K562 (cell line): Measurements from ENCODE around the gene MYO16. TPM values are rescaled to one million over a fixed set of nuclear protein-coding genes. Genes with fewer than 3 reads are reported as not detected.
A peak's percentile ranks its signal among the peaks of the same experiment; 100 is the strongest.

Experiments
- ATAC-seq: fragments of 200-7000 bp; cut with Tn5 transposase; 3 replicates; pipeline ENCODE4 v1.9.1; 2020; ENCODE audit warnings: moderate library complexity
- Bru-seq: library from RNA; stranded (reverse); fragments of 400-500 nt; gene quantifications from one replicate; lab custom pipeline; 2021; lab: Mats Ljungman, UMichigan
- BruChase-seq, 2 experiments: library from RNA; stranded (reverse); fragments of 400-500 nt; gene quantifications; one replicate each; lab custom pipeline; 2021; lab: Mats Ljungman, UMichigan
- BruUV-seq: library from RNA; stranded (reverse); fragments of 400-500 nt; replicated peaks from 2 replicates; lab custom pipeline; 2021; lab: Mats Ljungman, UMichigan
- CTCF ChIA-PET: fragments of 300-600 bp; formaldehyde crosslinking; extraction: SDS; loops from one replicate; lab custom pipeline; 2021; ENCODE audit warnings: low intra/inter-chr PET ratio; lab: Yijun Ruan, JAX
- POLR2A ChIA-PET: fragments of 300-600, 350-650 bp; sonication (Branson Sonifier 250); formaldehyde crosslinking; extraction: SDS; loops from one replicate; lab custom pipeline; 2021; ENCODE audit warnings: antibody characterized with exemption, inconsistent platforms; lab: Yijun Ruan, JAX
- DNase-seq, 4 experiments: peaks; one replicate each; pipeline versions ENCODE4 v3.0.0 to v3.0.0-alpha.2; 2011 to 2018; ENCODE audit warnings: low spot score in 3 of 4, mixed read lengths in 3 of 4; ENCODE audit errors: extremely low read depth in 1 of 4
- FAIRE-seq: peaks from 2 replicates; lab custom pipeline; 2011; peaks lifted over from hg19 to GRCh38; lab: Jason Lieb, UNC
- H2AFZ ChIP-seq: 2 replicates; pipeline ENCODE4 v1.6.0; 2011; ENCODE audit warnings: low read depth, low read length, control low read depth, inconsistent platforms
- H3K27ac ChIP-seq: fragments of 200-600 bp; 3 replicates; pipeline ENCODE4 v1.8.0; 2011; ENCODE audit warnings: low read depth, mild to moderate bottlenecking, control low read depth, inconsistent platforms, low read length, moderate library complexity, mixed read lengths; ENCODE audit errors: extremely low read depth
- H3K27me3 ChIP-seq, 2 experiments: fragments of 300-600 bp in 1 of 2; 2 replicates in 1 of 2; 3 replicates in 1 of 2; pipeline versions ENCODE4 v1.6.0 to v1.8.0; 2011; ENCODE audit warnings: inconsistent platforms in 2 of 2, low read length in 2 of 2, mild to moderate bottlenecking in 1 of 2, mixed read lengths in 1 of 2, moderate library complexity in 1 of 2; ENCODE audit not compliant: control insufficient read depth in 2 of 2, insufficient read depth in 2 of 2
- H3K36me3 ChIP-seq: fragments of 300-600 bp; 3 replicates; pipeline ENCODE4 v1.8.0; 2011; ENCODE audit warnings: mild to moderate bottlenecking, low read length, inconsistent platforms; ENCODE audit not compliant: control insufficient read depth, insufficient read depth
- H3K4me1 ChIP-seq, 2 experiments: fragments of 200-600 bp in 1 of 2; replicated peaks in 1 of 2; 2 replicates in 1 of 2; 3 replicates in 1 of 2; pipeline versions ENCODE4 v1.5.1 to v1.8.0; 2011; ENCODE audit warnings: inconsistent platforms in 2 of 2, low read length in 2 of 2, mild to moderate bottlenecking in 1 of 2, mixed read lengths in 1 of 2, moderate library complexity in 1 of 2; ENCODE audit not compliant: control insufficient read depth in 2 of 2, insufficient read depth in 2 of 2
- H3K4me2 ChIP-seq: 2 replicates; pipeline ENCODE4 v1.6.1; 2011; ENCODE audit warnings: low read length, control low read depth, inconsistent platforms, mixed read lengths; ENCODE audit not compliant: insufficient read depth
- H3K4me3 ChIP-seq: fragments of 200-600 bp; sonication (generic), shearing (Covaris generic); 2 replicates; pipeline ENCODE4 v1.5.1; 2016; ENCODE audit warnings: control low read depth, inconsistent platforms
- H3K79me2 ChIP-seq: fragments of 200-600 bp; 3 replicates; pipeline ENCODE4 v1.8.0; 2011; ENCODE audit warnings: low read length, inconsistent platforms; ENCODE audit not compliant: control insufficient read depth, insufficient read depth
- H3K9ac ChIP-seq, 2 experiments: 2 replicates each; pipeline versions ENCODE4 v1.6.0 to v1.6.1; 2011; ENCODE audit warnings: low read depth in 2 of 2, low read length in 2 of 2, control low read depth in 1 of 2, inconsistent platforms in 1 of 2, mild to moderate bottlenecking in 1 of 2, mixed read lengths in 1 of 2; ENCODE audit not compliant: insufficient read depth in 1 of 2
- H3K9me1 ChIP-seq: one replicate; pipeline ENCODE4 v1.6.0; 2011; ENCODE audit warnings: inconsistent platforms, mild to moderate bottlenecking, low read length, moderate library complexity; ENCODE audit not compliant: control insufficient read depth, insufficient read depth
- H3K9me3 ChIP-seq: replicated peaks from 2 replicates; pipeline ENCODE4 v1.5.1; 2011; ENCODE audit warnings: low read depth, low read length, inconsistent platforms; ENCODE audit not compliant: control insufficient read depth, insufficient read depth
- H4K20me1 ChIP-seq: replicated peaks from 2 replicates; pipeline ENCODE4 v1.6.1; 2011; ENCODE audit warnings: low read length, inconsistent platforms, mixed read lengths; ENCODE audit not compliant: control insufficient read depth, insufficient read depth
- ASH1L ChIP-seq: fragments of 450-650 bp; IDR thresholded peaks from 2 replicates; pipeline ENCODE4 v1.6.1; 2018; ENCODE audit warnings: borderline replicate concordance, mild to moderate bottlenecking, low read depth; ENCODE audit not compliant: partially characterized antibody
- L3MBTL2 ChIP-seq: fragments of 450-650 bp; IDR thresholded peaks from 2 replicates; pipeline ENCODE4 v1.6.1; 2016; ENCODE audit warnings: mild to moderate bottlenecking, moderate library complexity
- MED1 ChIP-seq: sonication (generic); formaldehyde crosslinking; IDR thresholded peaks from 2 replicates; pipeline ENCODE4 v1.8.1; 2023; ENCODE audit warnings: missing genetic modification reagents, borderline replicate concordance
- STAT5A ChIP-seq: IDR thresholded peaks from 2 replicates; pipeline ENCODE4 v1.6.1; 2012; ENCODE audit warnings: low read length, inconsistent platforms, borderline replicate concordance
- ZNF354B ChIP-seq: fragments of 250-450 bp; sonication (Bioruptor Pico); IDR thresholded peaks from 2 replicates; pipeline ENCODE4 v1.4.0; 2020
- WGBS: fragments of 100-300 bp; shearing (Covaris generic); methylation state at CpG from one replicate; pipeline ENCODE4 v1.1.6; 2016; ENCODE audit warnings: low coverage, mixed read lengths; ENCODE audit not compliant: insufficient coverage; ENCODE audit errors: missing lambda C conversion rate; 5-methylcytosine and 5-hydroxymethylcytosine counted together
- in situ Hi-C: fragments of 300-500 bp; cut with MboI; formaldehyde crosslinking; loops from 4 replicates; pipeline ENCODE4 v1.15.0; 2018; ENCODE audit warnings: inconsistent platforms, mixed read lengths
- intact Hi-C: fragments of 100-400 bp; cut with micrococcal nuclease; formaldehyde crosslinking; loops from 2 replicates; pipeline ENCODE4 v1.14.2; 2022
- long read RNA-seq, 3 experiments: library from polyadenylated mRNA in 2 of 3; library from RNA in 1 of 3; unstranded in 2 of 3; stranded (forward) in 1 of 3; transcript quantifications; one replicate each; pipeline ENCODE4 v2.0.0, GENCODE V29; 2019 to 2022
- polyA minus RNA-seq, 3 experiments: library from RNA; depleted of rRNA, polyadenylated mRNA; stranded (reverse); fragments of >200 nt; gene quantifications; 2 replicates each; pipeline ENCODE4 v1.2.3, GENCODE V29; 2011
- polyA plus RNA-seq, 8 experiments: library from polyadenylated mRNA; depleted of rRNA in 4 of 8; stranded (reverse) in 5 of 8; unstranded in 3 of 8; fragments of >200 nt; fragmentation: Nextera tagmentation in 2 of 8; fragmentation: Illumina TruSeq in 1 of 8; extraction: Ambion mirVana in 2 of 8; extraction: Trizol in 1 of 8; gene quantifications; 2 replicates each; pipeline versions ENCODE4 v1.2.1 to v1.2.3, GENCODE V29; 2011 to 2014; ENCODE audit warnings: inconsistent platforms in 1 of 8, missing spikeins in 1 of 8
- total RNA-seq, 7 experiments: library from RNA; depleted of rRNA in 6 of 7; stranded (reverse); fragments of >200 nt in 6 of 7; fragmentation: Illumina TruSeq in 2 of 7; extraction: Trizol in 2 of 7; gene quantifications; 2 replicates each; pipeline versions ENCODE4 v1.2.1 to v1.2.3, GENCODE V29; 2011 to 2021; ENCODE audit warnings: low replicate concordance in 1 of 7
- TF ChIP-seq, protein P1 (sequence below): fragments of 250-450 bp; sonication (Bioruptor Pico); IDR thresholded peaks from 2 replicates; pipeline ENCODE4 v1.5.0; 2021
- TF ChIP-seq, protein P2 (sequence below): fragments of 450-650 bp; IDR thresholded peaks from 2 replicates; pipeline ENCODE4 v1.6.1; 2016
- TF ChIP-seq, protein P3 (sequence below), 2 experiments: IDR thresholded peaks; 2 replicates each; pipeline ENCODE4 v1.6.1; 2011; ENCODE audit warnings: borderline replicate concordance in 1 of 2, control low read depth in 1 of 2, low read depth in 1 of 2, low read length in 1 of 2, mild to moderate bottlenecking in 1 of 2, mixed read lengths in 1 of 2, moderate library complexity in 1 of 2; ENCODE audit not compliant: insufficient read depth in 1 of 2, insufficient read length in 1 of 2, poor library complexity in 1 of 2, severe bottlenecking in 1 of 2; ENCODE audit errors: extremely low read depth in 1 of 2
- TF ChIP-seq, protein P4 (sequence below): fragments of 200-800 bp; sonication (Bioruptor generic); IDR thresholded peaks from 2 replicates; pipeline ENCODE4 v1.6.1; 2017; ENCODE audit warnings: missing genetic modification characterization, missing compliant biosample characterization

Gene MYO16
- 15.2 and 16.8 TPM in 2 replicates for total RNA-seq (2011; cell fraction: chromatin; rRNA removed; ENCODE audit: low replicate concordance)
- total RNA-seq (2011; cell fraction: nucleolus; rRNA removed): 7.8 and 9.7 TPM in 2 replicates
- 8.2 and 9.5 TPM in 2 replicates for total RNA-seq (2011; cell fraction: nucleoplasm; rRNA removed)
- total RNA-seq (2014; rRNA removed) (14.1 and 16.3 TPM in 2 replicates), total RNA-seq (2014; rRNA removed; fragmentation: Illumina TruSeq; extraction: Trizol) (11.6 and 15.4 TPM in 2 replicates), total RNA-seq (2015; rRNA removed; fragmentation: Illumina TruSeq; extraction: Trizol) (42.9 and 45.7 TPM in 2 replicates), total RNA-seq (2021) (11.1 and 12.1 TPM in 2 replicates), polyA plus RNA-seq (2011; rRNA removed) (4.3 and 4.9 TPM in 2 replicates), polyA plus RNA-seq (2014; fragmentation: Illumina TruSeq; extraction: Trizol) (16.5 and 18.2 TPM in 2 replicates), polyA plus RNA-seq (2014; fragmentation: Nextera tagmentation; extraction: Ambion mirVana) (1 to 10 TPM; 6.1 to 9.4 TPM), polyA plus RNA-seq (2014; rRNA removed) (11.9 and 12.1 TPM in 2 replicates), polyA minus RNA-seq (2011; rRNA and poly(A)+ RNA removed) (10.2 and 20.7 TPM in 2 replicates), Bru-seq, nascent RNA (percentile 55 among the genes with signal in this experiment), BruChase-seq, experiment 1, labeled RNA remaining after a 2-hour chase (percentile 49 among the genes with signal in this experiment), BruChase-seq, experiment 2, labeled RNA remaining after a 6-hour chase (percentile 45 among the genes with signal in this experiment)
- 2.0 and 3.8 TPM in 2 replicates for polyA plus RNA-seq (2011; cell fraction: cytosol; rRNA removed)
- 13.9 and 16.0 TPM in 2 replicates for polyA plus RNA-seq (2011; cell fraction: nucleus; rRNA removed)
- 7.2 and 11.9 TPM in 2 replicates for polyA plus RNA-seq (2012)
- polyA minus RNA-seq (2011; cell fraction: cytosol; rRNA and poly(A)+ RNA removed): 3.5 and 6.1 TPM in 2 replicates
- polyA minus RNA-seq (2011; cell fraction: nucleus; rRNA and poly(A)+ RNA removed): 21.7 and 55.0 TPM in 2 replicates
- long read RNA-seq, experiment 1, partial matches to known transcripts: 5 of 29 reads
- long read RNA-seq, experiment 1, other reads (novel, unspliced or antisense): 24 of 29 reads
- long read RNA-seq, experiment 2, partial matches to known transcripts: 1 of 1 reads
- long read RNA-seq, experiment 2, other reads (novel, unspliced or antisense): 0 of 1 reads
- long read RNA-seq, experiment 3, partial matches to known transcripts: 1 of 7 reads
- long read RNA-seq, experiment 3, other reads (novel, unspliced or antisense): 6 of 7 reads

DNA sequence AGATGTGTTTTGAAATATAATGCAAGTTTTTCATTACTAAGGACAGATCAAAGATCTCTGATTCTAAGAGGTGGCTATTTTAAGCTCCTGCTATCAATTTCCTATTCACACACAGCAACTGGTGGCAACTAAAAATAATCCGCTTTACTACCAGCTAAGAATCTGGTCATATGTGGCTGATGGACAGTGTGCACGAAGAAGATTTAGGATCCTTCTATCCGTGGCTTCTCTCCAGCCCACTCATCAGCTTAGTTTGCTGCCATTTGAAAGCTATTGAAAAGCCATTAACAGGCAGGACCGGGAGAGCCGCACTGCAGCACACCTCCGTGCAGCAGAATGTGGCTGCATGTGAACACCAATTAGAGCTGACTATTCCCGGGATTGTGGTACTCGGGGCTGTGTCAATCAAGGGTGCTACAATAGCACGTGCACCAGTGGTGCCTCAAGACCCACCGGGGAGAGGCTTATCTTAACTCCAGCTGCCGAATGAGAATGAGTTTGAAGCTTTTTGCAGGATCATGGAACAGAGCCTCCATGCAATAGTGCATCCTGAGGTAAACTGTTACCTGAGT lies at the start of gene MYO16:
MYO16 (plus strand) TSS at position 431 of the 572 bp plus-strand sequence. CDS start 234 bp downstream, outside the sequence.
- no peak; the same call in 1 of the 3 replicates for ATAC-seq
- H3K9ac ChIP-seq: no peak within 1 kb of the TSS
- no peaks in the 10 kb centered on the region for H3K9me3 ChIP-seq
- H3K9me1 ChIP-seq: no peaks in the 10 kb centered on the region
- 23% methylated on average over 11 of the region's 11 CpGs for WGBS
- ChIA-PET CTCF (no interaction called here), POLR2A (no interaction called here)
- intact Hi-C loops (no loop called here), in situ Hi-C loops (no loop called here)
- TF ChIP-seq ASH1L (no peak), MED1 (no peak), ZNF354B (CRISPR knock-in tag) (no peak), STAT5A (no peak), L3MBTL2 (peak; percentile 55; the same call in 1 of the 2 replicates)
- TF ChIP-seq, protein P1, sequence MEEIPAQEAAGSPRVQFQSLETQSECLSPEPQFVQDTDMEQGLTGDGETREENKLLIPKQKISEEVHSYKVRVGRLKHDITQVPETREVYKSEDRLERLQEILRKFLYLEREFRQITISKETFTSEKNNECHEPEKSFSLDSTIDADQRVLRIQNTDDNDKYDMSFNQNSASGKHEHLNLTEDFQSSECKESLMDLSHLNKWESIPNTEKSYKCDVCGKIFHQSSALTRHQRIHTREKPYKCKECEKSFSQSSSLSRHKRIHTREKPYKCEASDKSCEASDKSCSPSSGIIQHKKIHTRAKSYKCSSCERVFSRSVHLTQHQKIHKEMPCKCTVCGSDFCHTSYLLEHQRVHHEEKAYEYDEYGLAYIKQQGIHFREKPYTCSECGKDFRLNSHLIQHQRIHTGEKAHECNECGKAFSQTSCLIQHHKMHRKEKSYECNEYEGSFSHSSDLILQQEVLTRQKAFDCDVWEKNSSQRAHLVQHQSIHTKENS (CRISPR knock-in tag): no peak
- TF ChIP-seq, protein P2, sequence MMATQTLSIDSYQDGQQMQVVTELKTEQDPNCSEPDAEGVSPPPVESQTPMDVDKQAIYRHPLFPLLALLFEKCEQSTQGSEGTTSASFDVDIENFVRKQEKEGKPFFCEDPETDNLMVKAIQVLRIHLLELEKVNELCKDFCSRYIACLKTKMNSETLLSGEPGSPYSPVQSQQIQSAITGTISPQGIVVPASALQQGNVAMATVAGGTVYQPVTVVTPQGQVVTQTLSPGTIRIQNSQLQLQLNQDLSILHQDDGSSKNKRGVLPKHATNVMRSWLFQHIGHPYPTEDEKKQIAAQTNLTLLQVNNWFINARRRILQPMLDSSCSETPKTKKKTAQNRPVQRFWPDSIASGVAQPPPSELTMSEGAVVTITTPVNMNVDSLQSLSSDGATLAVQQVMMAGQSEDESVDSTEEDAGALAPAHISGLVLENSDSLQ: peak; percentile 77
- TF ChIP-seq, protein P3, sequence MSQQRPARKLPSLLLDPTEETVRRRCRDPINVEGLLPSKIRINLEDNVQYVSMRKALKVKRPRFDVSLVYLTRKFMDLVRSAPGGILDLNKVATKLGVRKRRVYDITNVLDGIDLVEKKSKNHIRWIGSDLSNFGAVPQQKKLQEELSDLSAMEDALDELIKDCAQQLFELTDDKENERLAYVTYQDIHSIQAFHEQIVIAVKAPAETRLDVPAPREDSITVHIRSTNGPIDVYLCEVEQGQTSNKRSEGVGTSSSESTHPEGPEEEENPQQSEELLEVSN (IDR thresholded peaks at IDR 0.05; ENCODE audit: borderline replicate concordance in 1 of 2, extremely low read depth in 1 of 2, insufficient read depth in 1 of 2, insufficient read length in 1 of 2, low read depth in 1 of 2, low read length in 1 of 2, poor library complexity in 1 of 2, severe bottlenecking in 1 of 2): peak in 1 of 2 experiments; percentile 30
- TF ChIP-seq, protein P4, sequence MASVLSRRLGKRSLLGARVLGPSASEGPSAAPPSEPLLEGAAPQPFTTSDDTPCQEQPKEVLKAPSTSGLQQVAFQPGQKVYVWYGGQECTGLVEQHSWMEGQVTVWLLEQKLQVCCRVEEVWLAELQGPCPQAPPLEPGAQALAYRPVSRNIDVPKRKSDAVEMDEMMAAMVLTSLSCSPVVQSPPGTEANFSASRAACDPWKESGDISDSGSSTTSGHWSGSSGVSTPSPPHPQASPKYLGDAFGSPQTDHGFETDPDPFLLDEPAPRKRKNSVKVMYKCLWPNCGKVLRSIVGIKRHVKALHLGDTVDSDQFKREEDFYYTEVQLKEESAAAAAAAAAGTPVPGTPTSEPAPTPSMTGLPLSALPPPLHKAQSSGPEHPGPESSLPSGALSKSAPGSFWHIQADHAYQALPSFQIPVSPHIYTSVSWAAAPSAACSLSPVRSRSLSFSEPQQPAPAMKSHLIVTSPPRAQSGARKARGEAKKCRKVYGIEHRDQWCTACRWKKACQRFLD (CRISPR knock-in tag): no peak
- no peak within 1 kb of the TSS for H3K4me3 ChIP-seq
- no peak within 1 kb of the TSS for H3K27ac ChIP-seq
- H3K4me2 ChIP-seq: no peak within 1 kb of the TSS
- no peak for FAIRE-seq
- H3K79me2 ChIP-seq: no peaks in the 10 kb centered on the region
- no peaks in the 10 kb centered on the region for H3K36me3 ChIP-seq
- BruUV-seq: no TSS peak
- no peak within 1 kb of the TSS; the same call in 1 of the 2 replicates for H2AFZ ChIP-seq
- no peaks in the 10 kb centered on the region for H4K20me1 ChIP-seq
- no peaks in the 10 kb centered on the region for H3K27me3 ChIP-seq
- no peaks in the 10 kb centered on the region; a peak in 3 of 5 replicates for H3K4me1 ChIP-seq
- peak in 2 of 4 experiments; percentile 6 to 11 for DNase-seq
